ENCODE measurements around the gene SOX9.
A peak's percentile ranks its signal among the peaks of the same experiment; 100 is the strongest.

DNA sequence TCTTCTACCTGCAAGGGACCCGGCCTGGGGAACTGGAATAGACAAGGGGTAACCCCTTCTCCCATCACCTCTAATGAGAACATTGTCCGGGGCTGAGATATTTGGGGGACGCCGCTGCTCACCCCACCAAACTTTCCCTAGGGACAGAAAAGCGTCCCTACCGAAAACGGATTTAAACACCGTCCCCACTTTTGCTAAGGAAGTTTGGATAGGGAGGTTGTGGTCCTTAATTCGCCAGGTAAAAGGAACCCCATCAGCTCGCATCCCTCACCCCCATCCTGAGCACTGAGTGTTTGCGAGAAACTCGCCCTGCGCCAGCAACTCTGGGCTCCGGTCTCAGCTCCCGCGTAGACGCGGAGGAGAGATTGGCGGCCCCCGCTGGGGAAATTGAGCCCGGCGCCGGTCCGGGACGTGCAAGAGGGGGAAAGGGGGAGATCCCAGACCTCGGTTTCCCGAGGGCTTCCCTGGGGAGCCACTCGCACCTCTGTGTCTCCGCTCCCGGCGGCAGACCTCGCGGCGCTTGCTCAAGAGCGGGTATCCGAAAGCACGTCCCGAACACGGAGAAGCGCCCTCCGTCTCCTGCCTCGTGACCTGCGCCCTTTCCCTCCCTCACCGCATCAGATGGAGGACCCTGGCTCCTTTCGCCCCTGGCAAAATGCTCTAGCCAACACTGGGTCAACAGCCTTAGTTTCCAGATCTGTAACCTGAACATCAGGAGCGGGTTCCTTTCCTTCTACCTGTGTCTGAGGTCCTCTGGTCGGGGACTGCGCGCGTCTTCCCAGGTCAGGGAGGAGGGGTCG is 3.1 kb upstream of the SOX9 start:
- no peak for TF ChIP-seq POLR2AphosphoS5 (IDR thresholded peaks at IDR 0.05; ENCODE audit: borderline replicate concordance, low read depth, low read length)
- TF ChIP-seq FOXP2 (optimal IDR thresholded peaks at IDR 0.05; ENCODE audit: control extremely low read depth, extremely low read length, insufficient read depth), result no peak
- peak; percentile 69 for TF ChIP-seq EZH2 (IDR thresholded peaks at IDR 0.05)

Data from SK-N-MC (cell line).